Measurements from ENCODE around the gene FTCDNL1.

GRCh38 chr2:199850218-199850717, 724 bp downstream of the FTCDNL1 start:
- TF ChIP-seq CTCF (IDR thresholded peaks at IDR 0.05) (no peak), EZH2 (IDR thresholded peaks at IDR 0.05) (no peak)

Measured in neural progenitor cell (in vitro differentiated cells).